Panc1 (cell line): ENCODE data around the gene RRBP1. TPM values are rescaled to one million over a fixed set of nuclear protein-coding genes. Genes with fewer than 3 reads are reported as not detected.

Experiments used
- ATAC-seq: fragments of 200-7000 bp; cut with Tn5 transposase; 2 replicates; pipeline ENCODE4 v1.9.1; 2020; ENCODE audit warnings: mild to moderate bottlenecking, moderate library complexity
- BruUV-seq: library from RNA; stranded (reverse); fragments of 400-500 nt; replicated peaks from 2 replicates; lab custom pipeline; 2021; lab: Mats Ljungman, UMichigan
- CTCF ChIA-PET: fragments of 300-600 bp; sonication (Branson Sonifier 250); formaldehyde crosslinking; loops from one replicate; lab custom pipeline; 2022; ENCODE audit warnings: antibody characterized with exemption; lab: Charles Lee
- POLR2A ChIA-PET: fragments of 300-600 bp; sonication (Branson Sonifier 250); formaldehyde crosslinking; loops from one replicate; lab custom pipeline; 2022; ENCODE audit warnings: antibody characterized with exemption; lab: Charles Lee
- DNase-seq: peaks from one replicate; pipeline ENCODE4 v3.0.0-alpha.2; 2010; ENCODE audit warnings: low read depth, low spot score
- H3K27ac ChIP-seq: 2 replicates; pipeline ENCODE4 v1.5.1; 2011; ENCODE audit warnings: mild to moderate bottlenecking, low read length, inconsistent platforms
- H3K27me3 ChIP-seq: fragments of 200-500 bp; sonication (Bioruptor generic); 2 replicates; pipeline ENCODE4 v1.6.0; 2014; ENCODE audit warnings: low read length, inconsistent platforms; ENCODE audit not compliant: control insufficient read depth, insufficient read depth
- H3K36me3 ChIP-seq: fragments of 200-500 bp; sonication (Bioruptor generic); 2 replicates; pipeline ENCODE4 v1.5.1; 2014; ENCODE audit warnings: inconsistent platforms, mild to moderate bottlenecking, low read length, moderate library complexity; ENCODE audit not compliant: control insufficient read depth, insufficient read depth
- H3K4me1 ChIP-seq: 2 replicates; pipeline ENCODE4 v1.5.1; 2011; ENCODE audit warnings: inconsistent platforms, mild to moderate bottlenecking, low read length, moderate library complexity; ENCODE audit not compliant: control insufficient read depth, insufficient read depth
- H3K4me3 ChIP-seq, 2 experiments: 2 replicates each; pipeline ENCODE4 v1.5.1; 2011 to 2012; ENCODE audit warnings: low read depth in 2 of 2, low read length in 2 of 2, mild to moderate bottlenecking in 2 of 2, inconsistent platforms in 1 of 2, moderate library complexity in 1 of 2
- H3K9me3 ChIP-seq: fragments of 200-500 bp; sonication (Bioruptor generic); 2 replicates; pipeline ENCODE4 v1.5.1; 2014; ENCODE audit warnings: low read depth, mild to moderate bottlenecking, inconsistent platforms, low read length, moderate library complexity; ENCODE audit not compliant: control insufficient read depth, insufficient read depth
- CTCF ChIP-seq: fragments of 450-650 bp; IDR thresholded peaks from 2 replicates; pipeline ENCODE4 v1.5.1; 2017; ENCODE audit warnings: mild to moderate bottlenecking
- POLR2AphosphoS5 ChIP-seq: IDR thresholded peaks from 2 replicates; pipeline ENCODE4 v1.6.1; 2012; ENCODE audit warnings: mild to moderate bottlenecking, low read depth, low read length, moderate library complexity
- REST ChIP-seq, 2 experiments: IDR thresholded peaks; 2 replicates each; pipeline ENCODE4 v1.6.1; 2011 to 2012; ENCODE audit warnings: low read depth in 2 of 2, control low read depth in 1 of 2, low read length in 1 of 2, mild to moderate bottlenecking in 1 of 2, moderate library complexity in 1 of 2; ENCODE audit not compliant: insufficient read depth in 1 of 2
- SIN3A ChIP-seq: IDR thresholded peaks from 2 replicates; pipeline ENCODE4 v1.6.1; 2012; ENCODE audit warnings: low read depth, mild to moderate bottlenecking, low read length, moderate library complexity, borderline replicate concordance; ENCODE audit not compliant: insufficient read depth
- TCF7L2 ChIP-seq: IDR thresholded peaks from 2 replicates; pipeline ENCODE4 v1.6.1; 2011; ENCODE audit warnings: mild to moderate bottlenecking, low read depth, low read length, inconsistent platforms
- in situ Hi-C: cut with HindIII; loops from 2 replicates; pipeline ENCODE4 v1.10.0; 2016; ENCODE audit warnings: low sequenced_read_pairs, low pct_unique_long_range_greater_than_20kb
- intact Hi-C: fragments of 100-400 bp; cut with micrococcal nuclease; formaldehyde crosslinking; loops from one replicate; pipeline ENCODE4 v1.10.0; 2022; ENCODE audit not compliant: unreplicated experiment
- total RNA-seq: library from RNA; stranded (reverse); gene quantifications from one replicate; pipeline ENCODE4 v1.2.1, GENCODE V29; 2021; ENCODE audit not compliant: unreplicated experiment

RRBP1 gene
- total RNA-seq, 1 experiment from 2014 or later: 152 TPM

- no peak for DNase-seq
- ChIA-PET POLR2A (no interaction called here), CTCF (no interaction called here)
- H3K9me3 ChIP-seq: no peaks in the 10 kb centered on the region
- no peaks in the 10 kb centered on the region for H3K27me3 ChIP-seq
- no peak overlapping the region for H3K4me3 ChIP-seq
- H3K4me1 ChIP-seq: peaks cover 46% of the 10 kb centered on the region
- TF ChIP-seq REST (IDR thresholded peaks at IDR 0.05; ENCODE audit: insufficient read depth in 1 of 2, low read depth in 2 of 2, low read length in 1 of 2): no peak
- TF ChIP-seq CTCF: no peak
- TF ChIP-seq SIN3A: no peak
- no peak for TF ChIP-seq TCF7L2
- no peak for TF ChIP-seq POLR2AphosphoS5
- H3K36me3 ChIP-seq: no peaks in the 10 kb centered on the region
- in situ Hi-C loops (no loop called here), intact Hi-C loops (no loop called here)
- ATAC-seq: no peak
- TSS peak; percentile 5 for BruUV-seq
- H3K27ac ChIP-seq: peak overlapping the region; percentile 29; the same call in 1 of the 2 replicates
These were observed 38.4 kb downstream of the RRBP1 start for GRCh38 chr20:17643531-17644188.

GRCh38 chr20:17642404-17643269 is 39.4 kb downstream of the RRBP1 start:
- ChIA-PET CTCF (no interaction called here), POLR2A (no interaction called here)
- intact Hi-C loops (no loop called here), in situ Hi-C loops (no loop called here)
- Histone ChIP-seq H3K4me3 (no peak overlapping the region), H3K27me3 (no peaks in the 10 kb centered on the region), H3K4me1 (peaks cover 35% of the 10 kb centered on the region), H3K9me3 (no peaks in the 10 kb centered on the region), H3K27ac (no peak overlapping the region), H3K36me3 (no peaks in the 10 kb centered on the region)
- no peak for ATAC-seq
- no peak for DNase-seq
- TF ChIP-seq CTCF (no peak), POLR2AphosphoS5 (no peak), TCF7L2 (no peak), SIN3A (no peak), REST (IDR thresholded peaks at IDR 0.05; ENCODE audit: insufficient read depth in 1 of 2, low read depth in 2 of 2, low read length in 1 of 2) (no peak)
- no TSS peak for BruUV-seq
